NCI-H82 treated with DMSO at 0.1 percent for 48 hours (cell line): ENCODE measurements around the gene GXYLT1.
A peak's percentile ranks its signal among the peaks of the same experiment; 100 is the strongest.
"Not testable (repeated sequence)": the region's sequence is repeated elsewhere in the genome, so short reads cannot be mapped to it uniquely, and the experiment has no call there.

Experiments
- DNase-seq: peaks from one replicate; lab custom pipeline; 2025; ENCODE audit not compliant: unreplicated experiment; lab: John Stamatoyannopoulos, UW

GXYLT1 gene

GRCh38 chr12:42144408-42145196 lies at the start of gene GXYLT1:
Gene GXYLT1 (minus strand): TSS chr12:42144874. CDS start chr12:42144646, 228 bp downstream.
- peak; percentile 82 for DNase-seq

- no peak for DNase-seq
These were observed 48.0 kb upstream of the GXYLT1 start for GRCh38 chr12:42192686-42193085.

- no peak for DNase-seq
These were observed 47.6 kb upstream of the GXYLT1 start for GRCh38 chr12:42192258-42192657.

DNA sequence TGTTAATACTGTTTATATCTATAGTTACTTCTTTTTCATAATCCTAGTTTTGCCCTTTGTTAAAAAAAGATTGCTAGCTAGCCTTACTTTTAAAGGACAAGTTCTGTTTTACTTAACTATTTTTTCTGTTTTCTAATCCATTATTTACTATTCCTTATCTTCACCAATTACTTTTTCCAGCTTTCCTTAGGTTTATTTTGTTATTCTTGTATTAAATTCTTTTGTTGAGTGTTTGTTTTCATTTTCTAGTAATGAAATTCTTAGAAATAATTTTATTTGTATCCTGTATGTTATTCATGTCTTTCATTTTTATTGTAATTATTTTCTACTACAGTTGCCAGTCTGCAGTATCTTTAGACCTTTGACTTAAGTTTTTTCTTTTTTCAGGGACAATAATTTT lies 45.7 kb upstream of the GXYLT1 start:
- DNase-seq = no peak

- not testable (repeated sequence) for DNase-seq
These were observed 43.6 kb upstream of the GXYLT1 start for GRCh38 chr12:42188275-42188674.

DNA sequence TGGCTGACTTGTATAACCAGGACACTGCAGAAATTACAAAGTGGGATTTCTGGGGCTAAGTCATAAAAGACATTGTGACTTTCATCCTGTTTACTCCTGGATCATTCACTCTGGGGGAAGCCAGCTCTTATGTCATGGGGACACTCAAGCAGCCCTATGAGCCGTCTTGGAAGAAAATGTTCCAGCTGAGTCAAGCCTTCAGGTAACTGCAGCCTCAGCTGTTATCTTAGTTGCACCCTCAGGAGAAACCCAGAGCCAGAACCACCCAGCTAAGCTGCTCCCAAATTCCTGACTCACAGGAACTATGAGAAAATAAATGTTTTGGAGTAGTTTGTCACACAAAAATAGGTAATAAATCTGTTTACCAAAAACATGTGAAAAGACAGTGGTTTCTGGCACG lies 43.1 kb upstream of the GXYLT1 start:
- no peak for DNase-seq

DNA sequence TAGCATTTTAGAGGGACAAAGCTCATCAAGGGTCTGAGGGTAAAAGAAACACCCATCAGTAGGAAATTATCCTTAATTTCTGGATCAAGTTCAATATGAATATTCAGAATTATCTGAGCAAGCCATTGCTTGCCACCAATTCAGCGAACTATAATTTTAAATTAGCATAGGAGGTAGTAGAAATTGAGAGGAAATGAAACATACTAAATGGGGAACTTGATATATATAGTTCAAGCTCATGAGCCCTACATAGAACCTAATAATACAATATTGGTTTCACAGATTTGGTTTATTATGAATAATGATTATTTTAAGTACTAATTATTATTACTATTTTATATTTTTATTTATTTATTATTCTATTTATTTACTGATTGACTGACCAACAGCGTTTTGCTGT lies 42.1 kb upstream of the GXYLT1 start:
- no peak for DNase-seq

GRCh38 chr12:42182394-42182793 lies 37.7 kb upstream of the GXYLT1 start:
- no peak for DNase-seq

GRCh38 chr12:42180990-42181596 lies 36.4 kb upstream of the GXYLT1 start:
- no peak for DNase-seq

GRCh38 chr12:42178101-42178500 lies 33.4 kb upstream of the GXYLT1 start:
- no peak for DNase-seq

GRCh38 chr12:42174978-42175377 lies 30.3 kb upstream of the GXYLT1 start:
- no peak for DNase-seq

DNA sequence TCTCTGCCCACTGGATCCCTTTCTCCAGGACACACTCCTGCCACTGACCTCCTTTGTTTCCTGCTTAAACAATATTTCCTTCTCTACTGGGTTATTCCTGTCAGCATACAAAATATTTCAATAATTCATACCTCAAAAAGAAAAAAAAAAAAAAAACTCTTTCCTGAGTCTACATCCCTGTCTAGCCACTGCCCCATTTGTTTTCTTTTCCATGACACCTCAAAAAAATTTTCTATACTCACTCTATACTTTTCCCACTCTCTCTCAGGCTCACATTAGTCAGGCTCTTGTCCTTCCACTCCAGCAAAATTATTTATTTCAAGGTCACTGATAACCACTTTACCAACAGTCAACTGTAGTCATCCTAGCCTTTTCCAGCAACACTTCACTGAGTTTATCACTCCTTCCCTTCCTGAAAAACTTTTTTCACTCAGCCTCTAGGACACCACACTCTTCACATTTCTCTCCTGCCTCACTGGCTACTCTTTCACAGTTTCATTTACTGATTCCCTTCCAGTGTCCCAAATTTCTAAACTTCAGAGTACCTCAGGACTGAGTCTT lies 29.4 kb upstream of the GXYLT1 start:
- DNase-seq = no peak

DNA sequence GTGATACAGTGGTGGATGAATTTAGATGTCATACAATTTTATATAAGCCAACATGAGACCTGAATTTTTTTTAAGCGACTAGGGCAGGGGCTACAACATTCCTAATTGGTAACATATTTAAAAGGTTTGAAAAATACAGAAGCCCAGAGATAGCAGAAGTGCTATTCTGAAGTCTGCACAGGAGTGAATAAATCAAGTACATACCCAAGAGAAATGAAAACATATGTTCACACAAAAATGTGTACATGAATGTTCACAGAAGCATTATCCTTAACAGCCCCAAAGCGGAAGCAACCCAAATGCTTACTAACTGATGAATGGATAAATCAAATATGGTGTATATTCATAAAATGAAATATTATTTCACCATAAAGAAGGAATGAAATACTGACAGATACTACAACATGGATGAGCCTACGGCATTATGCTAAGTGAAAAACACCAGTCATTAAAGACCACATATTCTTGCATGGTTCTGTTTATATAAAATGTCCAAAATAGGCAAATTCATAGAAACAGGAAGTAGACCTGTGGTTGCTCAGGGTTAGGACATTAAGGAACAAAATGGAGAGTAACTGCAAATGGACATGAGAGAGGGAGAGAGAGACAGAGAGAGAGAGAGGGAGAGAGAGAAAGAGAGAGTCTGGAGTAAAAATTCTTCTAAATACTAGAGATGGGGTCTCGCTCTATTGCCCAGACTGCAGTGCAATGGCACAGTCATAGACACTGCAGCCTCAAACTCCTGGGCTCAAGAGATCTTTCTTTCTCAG lies 28.0 kb upstream of the GXYLT1 start:
- no peak for DNase-seq

GRCh38 chr12:42167711-42168110 lies 23.0 kb upstream of the GXYLT1 start:
- no peak for DNase-seq

DNA sequence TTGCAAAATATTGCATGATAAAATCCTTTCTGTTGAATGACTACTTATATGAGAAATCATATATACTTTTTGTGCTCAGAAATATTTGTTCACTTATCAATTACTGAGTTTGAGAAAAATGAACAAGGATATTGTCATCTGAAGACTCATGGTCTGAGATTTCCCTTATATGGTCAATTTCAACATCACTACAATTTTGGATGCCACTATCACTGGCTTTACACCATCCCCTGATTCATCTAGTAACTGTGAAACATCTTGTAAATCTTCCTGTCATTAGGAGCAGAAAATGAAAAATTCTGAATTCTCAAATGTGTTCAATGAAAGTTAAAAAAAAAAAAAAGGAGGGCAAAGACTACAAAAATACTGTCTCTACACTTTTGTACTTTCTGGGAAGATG lies 21.8 kb upstream of the GXYLT1 start:
- DNase-seq = no peak

DNA sequence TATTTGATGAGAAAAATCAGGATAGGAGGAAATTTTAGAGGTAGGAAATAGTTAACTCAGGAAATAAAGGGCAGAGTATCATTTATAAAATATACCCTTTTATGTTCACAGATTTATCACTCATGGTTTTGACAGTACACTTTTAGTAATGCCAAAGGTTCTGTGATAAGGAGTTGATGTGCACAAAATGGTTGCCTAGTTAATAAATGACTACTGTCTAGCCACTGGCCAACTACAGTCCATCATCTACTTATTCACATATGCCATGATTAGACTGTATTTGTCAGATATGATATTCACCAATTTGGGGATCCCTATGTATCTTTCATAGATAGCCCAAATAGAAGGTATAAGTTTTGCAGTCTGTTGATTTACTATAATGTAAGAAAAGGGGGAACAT lies 19.2 kb upstream of the GXYLT1 start:
- no peak for DNase-seq

- DNase-seq = no peak
These were observed 18.3 kb upstream of the GXYLT1 start for GRCh38 chr12:42162965-42163364.

DNA sequence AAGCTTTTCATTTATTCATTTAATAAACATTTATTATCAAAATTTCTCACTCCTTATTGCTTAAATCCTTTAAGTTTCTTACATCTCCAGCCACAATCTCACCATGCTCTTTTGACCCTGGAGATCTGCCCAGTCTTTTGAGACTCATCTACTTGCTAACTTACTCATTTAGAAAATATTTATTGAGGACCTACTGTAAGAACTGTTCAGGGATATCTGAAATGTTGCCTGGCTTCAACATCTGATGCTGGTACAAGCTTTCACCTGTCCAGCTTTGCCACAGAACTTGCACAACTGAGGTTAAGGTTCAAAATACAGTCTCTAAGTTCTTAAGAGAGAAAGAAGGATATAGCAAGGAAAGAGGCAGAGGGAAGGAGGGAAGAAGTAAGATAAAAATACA lies 17.5 kb upstream of the GXYLT1 start:
- no peak for DNase-seq

DNA sequence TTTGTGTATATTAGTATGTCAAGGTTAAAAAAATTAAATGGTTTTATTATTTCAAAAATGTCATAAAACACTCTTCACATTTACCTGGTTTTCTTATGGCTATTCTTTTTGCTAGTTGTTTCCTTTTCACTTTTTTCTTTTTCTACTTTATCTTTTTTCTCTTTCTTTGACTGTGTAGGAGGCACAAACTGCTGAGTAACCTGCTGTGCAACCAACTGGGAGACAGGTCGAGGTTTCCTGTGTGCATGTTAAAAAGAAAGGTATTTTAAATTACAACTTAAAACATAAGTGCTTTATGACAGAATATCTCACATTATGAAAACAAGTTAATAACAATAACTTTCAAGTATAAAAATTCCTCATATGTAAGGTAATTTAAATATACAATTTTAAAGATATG lies 16.9 kb upstream of the GXYLT1 start:
- no peak for DNase-seq

GRCh38 chr12:42156232-42156631 lies 11.6 kb upstream of the GXYLT1 start:
- no peak for DNase-seq

- peak; percentile 34 for DNase-seq
These were observed 1.0 kb upstream of the GXYLT1 start for GRCh38 chr12:42145552-42146215.
